Stimulated activated CD8-positive, alpha-beta memory T cell treated with anti-CD3 and anti-CD28 coated beads, Interleukin-15, amount 100 ng/mL, for 48 hours (primary cell): ENCODE results near the gene STX8.

Experiments used
- DNase-seq, 2 donors: peaks; one replicate each; pipeline ENCODE4 v3.0.0-alpha.2; 2020; ENCODE audit warnings: low read depth in 2 of 2

Gene STX8

GRCh38 chr17:9443811-9444210, 131.8 kb downstream of the STX8 start:
- no peak for DNase-seq

GRCh38 chr17:9439851-9440250, 135.8 kb downstream of the STX8 start:
- DNase-seq = no peak

- no peak for DNase-seq
Observed at GRCh38 chr17:9436630-9437029, 139.0 kb downstream of the STX8 start.

- no peak for DNase-seq
Observed at GRCh38 chr17:9435165-9435564, 140.5 kb downstream of the STX8 start.

- DNase-seq = no peak
Observed at GRCh38 chr17:9434642-9435057, 141.0 kb downstream of the STX8 start.

GRCh38 chr17:9432934-9433421, 142.6 kb downstream of the STX8 start:
- DNase-seq = no peak

GRCh38 chr17:9432134-9432885, 143.3 kb downstream of the STX8 start:
- DNase-seq = no peak

- DNase-seq = no peak
Observed at GRCh38 chr17:9431620-9432019, 144.0 kb downstream of the STX8 start.

- no peak for DNase-seq
Observed at GRCh38 chr17:9427465-9428315, 147.9 kb downstream of the STX8 start.

GRCh38 chr17:9424071-9424640, 151.5 kb downstream of the STX8 start:
- no peak for DNase-seq

GRCh38 chr17:9421525-9421924, 154.1 kb downstream of the STX8 start:
- no peak for DNase-seq

GRCh38 chr17:9419932-9420453, 155.6 kb downstream of the STX8 start:
- DNase-seq = no peak

- no peak for DNase-seq
Observed at GRCh38 chr17:9414471-9414870, 161.1 kb downstream of the STX8 start.

- DNase-seq = no peak
Observed at GRCh38 chr17:9410737-9411136, 164.9 kb downstream of the STX8 start.

GRCh38 chr17:9410301-9410700, 165.3 kb downstream of the STX8 start:
- DNase-seq = no peak

- no peak for DNase-seq
Observed at GRCh38 chr17:9409878-9410277, 165.7 kb downstream of the STX8 start.

- no peak for DNase-seq
Observed at GRCh38 chr17:9408868-9409829, 166.5 kb downstream of the STX8 start.

- DNase-seq = no peak
Observed at GRCh38 chr17:9408381-9408780, 167.2 kb downstream of the STX8 start.

- DNase-seq = no peak
Observed at GRCh38 chr17:9406046-9406606, 169.5 kb downstream of the STX8 start.

- DNase-seq = no peak
Observed at GRCh38 chr17:9403257-9403656, 172.4 kb downstream of the STX8 start.
